SU-DHL-6 (cell line): ENCODE data around the gene EEF2K.

Experiments used
- CTCF ChIP-seq: fragments of 200-600 bp; sonication (generic); IDR thresholded peaks from one replicate; pipeline ENCODE4 v1.5.1; 2017; ENCODE audit warnings: antibody characterized with exemption, mild to moderate bottlenecking, low read length, moderate library complexity; ENCODE audit not compliant: insufficient read depth, poor library complexity, severe bottlenecking
- EZH2phosphoT487 ChIP-seq: fragments of 200-600 bp; sonication (generic), shearing (Covaris generic); conservative IDR thresholded peaks from 2 replicates; pipeline ENCODE4 v1.6.1; 2018; ENCODE audit warnings: mild to moderate bottlenecking, antibody characterized with exemption, low read length, moderate library complexity, mixed read lengths

- TF ChIP-seq CTCF (no peak), EZH2phosphoT487 (no peak)
Observed at GRCh38 chr16:22174642-22175041, 31.4 kb upstream of the EEF2K start.
